ENCODE results near the gene PGBD5.

The PGBD5 gene

GRCh38 chr1:230355128-230355527 is 71.0 kb downstream of the PGBD5 start:
- TF ChIP-seq CTCF (IDR thresholded peaks at IDR 0.05; ENCODE audit: low read depth, low read length), result no peak
- Histone ChIP-seq H3K4me3 (ENCODE audit: low read depth, low read length) (no peak overlapping the region), H3K36me3 (peaks cover 13% of the 10 kb centered on the region), H3K27me3 (ENCODE audit: insufficient read depth, low read depth, severe bottlenecking) (no peaks in the 10 kb centered on the region), H3K9me3 (ENCODE audit: severe bottlenecking) (no peaks in the 10 kb centered on the region), H3K27ac (no peak overlapping the region)
- DNase-seq, result no peak

- Histone ChIP-seq H3K9me3 (ENCODE audit: severe bottlenecking) (no peaks in the 10 kb centered on the region), H3K27ac (no peak overlapping the region), H3K27me3 (ENCODE audit: insufficient read depth, low read depth, severe bottlenecking) (no peaks in the 10 kb centered on the region), H3K36me3 (peaks cover 19% of the 10 kb centered on the region), H3K4me3 (ENCODE audit: low read depth, low read length) (no peak overlapping the region)
- no peak for DNase-seq
- TF ChIP-seq CTCF (IDR thresholded peaks at IDR 0.05; ENCODE audit: low read depth, low read length), result no peak
Observed at GRCh38 chr1:230354005-230354404, 72.1 kb downstream of the PGBD5 start.

- H3K9me3 ChIP-seq (ENCODE audit: severe bottlenecking), result no peaks in the 10 kb centered on the region
- no peak for DNase-seq
- H3K36me3 ChIP-seq, result peaks cover 19% of the 10 kb centered on the region
- H3K27me3 ChIP-seq (ENCODE audit: insufficient read depth, low read depth, severe bottlenecking), result no peaks in the 10 kb centered on the region
- no peak overlapping the region for H3K4me3 ChIP-seq (ENCODE audit: low read depth, low read length)
- no peak for TF ChIP-seq CTCF (IDR thresholded peaks at IDR 0.05; ENCODE audit: low read depth, low read length)
- H3K27ac ChIP-seq, result no peak overlapping the region
Observed at GRCh38 chr1:230352537-230352936, 73.6 kb downstream of the PGBD5 start.

- no peak for TF ChIP-seq CTCF (IDR thresholded peaks at IDR 0.05; ENCODE audit: low read depth, low read length)
- DNase-seq, result no peak
Observed at GRCh38 chr1:230351983-230352382, 74.1 kb downstream of the PGBD5 start.

GRCh38 chr1:230351514-230351913 is 74.6 kb downstream of the PGBD5 start:
- Histone ChIP-seq H3K4me3 (ENCODE audit: low read depth, low read length) (no peak overlapping the region), H3K27ac (no peak overlapping the region), H3K27me3 (ENCODE audit: insufficient read depth, low read depth, severe bottlenecking) (no peaks in the 10 kb centered on the region), H3K9me3 (ENCODE audit: severe bottlenecking) (no peaks in the 10 kb centered on the region), H3K36me3 (peaks cover 19% of the 10 kb centered on the region)
- no peak for DNase-seq
- TF ChIP-seq CTCF (IDR thresholded peaks at IDR 0.05; ENCODE audit: low read depth, low read length), result no peak

More at GRCh38 chr1:230351983-230352382, 74.1 kb downstream of the PGBD5 start:
- H3K27ac ChIP-seq, result no peak overlapping the region
- H3K9me3 ChIP-seq (ENCODE audit: severe bottlenecking), result no peaks in the 10 kb centered on the region
- peaks cover 19% of the 10 kb centered on the region for H3K36me3 ChIP-seq
- H3K4me3 ChIP-seq (ENCODE audit: low read depth, low read length), result no peak overlapping the region
- no peaks in the 10 kb centered on the region for H3K27me3 ChIP-seq (ENCODE audit: insufficient read depth, low read depth, severe bottlenecking)

GRCh38 chr1:230350208-230350921 is 75.8 kb downstream of the PGBD5 start:
- Histone ChIP-seq H3K27ac (no peak overlapping the region), H3K9me3 (ENCODE audit: severe bottlenecking) (no peaks in the 10 kb centered on the region), H3K4me3 (ENCODE audit: low read depth, low read length) (no peak overlapping the region), H3K27me3 (ENCODE audit: insufficient read depth, low read depth, severe bottlenecking) (no peaks in the 10 kb centered on the region), H3K36me3 (peaks cover 17% of the 10 kb centered on the region)
- DNase-seq, result no peak
- no peak for TF ChIP-seq CTCF (IDR thresholded peaks at IDR 0.05; ENCODE audit: low read depth, low read length)
